Type B pancreatic cell (in vitro differentiated cells): ENCODE data around the gene SLC44A5. TPM values are rescaled to one million over a fixed set of nuclear protein-coding genes. Genes with fewer than 3 reads are reported as not detected.

Source experiments
- DNase-seq: peaks from one replicate; pipeline ENCODE4 v3.0.0; 2021; ENCODE audit warnings: mixed read lengths; ENCODE audit not compliant: unreplicated experiment; ENCODE audit errors: extremely low spot score
- H3K27ac Mint-ChIP-seq: 2 replicates; pipeline ENCODE4 v1.8.0; 2021; ENCODE audit warnings: mild to moderate bottlenecking, mixed read lengths
- H3K27me3 Mint-ChIP-seq: 2 replicates; pipeline ENCODE4 v1.8.0; 2021; ENCODE audit warnings: mixed read lengths
- H3K36me3 Mint-ChIP-seq: 2 replicates; pipeline ENCODE4 v1.8.0; 2021; ENCODE audit warnings: mixed read lengths
- H3K4me1 Mint-ChIP-seq: one replicate; pipeline ENCODE4 v1.8.0; 2021; ENCODE audit warnings: mixed read lengths; ENCODE audit not compliant: unreplicated experiment
- H3K4me3 Mint-ChIP-seq: 2 replicates; pipeline ENCODE4 v1.8.0; 2021; ENCODE audit warnings: mild to moderate bottlenecking, mixed read lengths
- H3K9me3 Mint-ChIP-seq: 2 replicates; pipeline ENCODE4 v1.8.0; 2021; ENCODE audit warnings: mixed read lengths
- total RNA-seq: library from RNA; stranded (reverse); gene quantifications from 2 replicates; pipeline ENCODE4 v1.2.1, GENCODE V29; 2021; ENCODE audit warnings: low replicate concordance
- TF ChIP-seq, protein P1 (sequence below): fragments of 200-600 bp; sonication (generic); conservative IDR thresholded peaks from 2 replicates; pipeline ENCODE4 v1.5.0; 2021; ENCODE audit warnings: antibody characterized with exemption, mild to moderate bottlenecking

Gene SLC44A5
- total RNA-seq, 1 donor from 2014 or later, result 2.4 TPM

DNA sequence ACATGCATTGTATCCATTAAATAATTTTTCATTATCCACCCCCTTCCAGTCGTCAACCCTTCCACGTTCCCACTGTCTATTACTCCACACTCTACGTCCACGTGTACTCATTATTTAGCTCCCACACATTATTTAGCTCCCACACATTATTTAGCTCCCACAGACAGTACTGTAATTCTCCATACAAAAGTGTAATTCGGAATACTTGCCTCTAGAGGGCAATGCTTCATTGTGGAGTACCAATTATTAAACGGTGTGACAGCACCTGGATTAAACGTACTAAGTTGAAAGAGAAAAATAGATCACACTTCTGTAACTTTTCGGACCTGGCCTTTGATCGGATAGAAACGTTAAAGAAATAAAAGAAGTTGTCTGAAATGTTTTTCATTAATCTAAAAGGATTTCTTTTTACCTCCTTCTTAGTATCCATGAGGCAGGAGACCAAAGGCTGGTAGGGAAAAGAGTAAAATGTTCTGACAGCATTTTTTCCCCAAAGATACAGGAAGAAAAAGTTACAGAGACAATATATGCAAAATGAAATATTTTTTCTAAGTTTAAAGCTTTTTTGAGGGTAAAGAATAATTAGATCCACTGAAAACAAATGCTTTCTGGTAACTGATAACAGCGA lies 377.5 kb downstream of the SLC44A5 start:
- H3K27me3 Mint-ChIP-seq, result no peaks in the 10 kb centered on the region
- TF ChIP-seq, protein P1, sequence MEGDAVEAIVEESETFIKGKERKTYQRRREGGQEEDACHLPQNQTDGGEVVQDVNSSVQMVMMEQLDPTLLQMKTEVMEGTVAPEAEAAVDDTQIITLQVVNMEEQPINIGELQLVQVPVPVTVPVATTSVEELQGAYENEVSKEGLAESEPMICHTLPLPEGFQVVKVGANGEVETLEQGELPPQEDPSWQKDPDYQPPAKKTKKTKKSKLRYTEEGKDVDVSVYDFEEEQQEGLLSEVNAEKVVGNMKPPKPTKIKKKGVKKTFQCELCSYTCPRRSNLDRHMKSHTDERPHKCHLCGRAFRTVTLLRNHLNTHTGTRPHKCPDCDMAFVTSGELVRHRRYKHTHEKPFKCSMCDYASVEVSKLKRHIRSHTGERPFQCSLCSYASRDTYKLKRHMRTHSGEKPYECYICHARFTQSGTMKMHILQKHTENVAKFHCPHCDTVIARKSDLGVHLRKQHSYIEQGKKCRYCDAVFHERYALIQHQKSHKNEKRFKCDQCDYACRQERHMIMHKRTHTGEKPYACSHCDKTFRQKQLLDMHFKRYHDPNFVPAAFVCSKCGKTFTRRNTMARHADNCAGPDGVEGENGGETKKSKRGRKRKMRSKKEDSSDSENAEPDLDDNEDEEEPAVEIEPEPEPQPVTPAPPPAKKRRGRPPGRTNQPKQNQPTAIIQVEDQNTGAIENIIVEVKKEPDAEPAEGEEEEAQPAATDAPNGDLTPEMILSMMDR, result peak; percentile 79
- no peak overlapping the region for H3K4me3 Mint-ChIP-seq
- H3K27ac Mint-ChIP-seq, result no peak overlapping the region
- H3K9me3 Mint-ChIP-seq, result no peaks in the 10 kb centered on the region
- no peaks in the 10 kb centered on the region for H3K4me1 Mint-ChIP-seq
- no peaks in the 10 kb centered on the region for H3K36me3 Mint-ChIP-seq
- DNase-seq, result no peak

DNA sequence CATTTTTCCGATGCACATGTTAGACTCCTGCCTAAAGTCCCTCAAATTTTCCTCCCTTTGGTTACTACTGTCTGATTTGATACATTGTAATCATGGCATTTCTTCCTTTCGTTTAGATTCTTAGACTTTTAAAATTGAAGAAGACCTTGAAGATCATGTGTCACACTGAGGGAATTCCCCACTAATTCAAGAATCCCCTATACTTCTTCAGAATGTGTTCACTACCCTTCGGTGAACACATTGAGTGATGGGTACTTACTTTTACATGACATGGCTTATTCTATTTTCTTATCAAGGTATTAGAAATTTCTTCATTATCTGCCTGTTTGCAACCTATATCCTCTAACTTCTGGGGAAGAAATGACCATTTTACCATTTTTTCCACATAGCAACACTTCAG lies 390.8 kb downstream of the SLC44A5 start:
- no peaks in the 10 kb centered on the region for H3K36me3 Mint-ChIP-seq
- no peaks in the 10 kb centered on the region for H3K4me1 Mint-ChIP-seq

DNA sequence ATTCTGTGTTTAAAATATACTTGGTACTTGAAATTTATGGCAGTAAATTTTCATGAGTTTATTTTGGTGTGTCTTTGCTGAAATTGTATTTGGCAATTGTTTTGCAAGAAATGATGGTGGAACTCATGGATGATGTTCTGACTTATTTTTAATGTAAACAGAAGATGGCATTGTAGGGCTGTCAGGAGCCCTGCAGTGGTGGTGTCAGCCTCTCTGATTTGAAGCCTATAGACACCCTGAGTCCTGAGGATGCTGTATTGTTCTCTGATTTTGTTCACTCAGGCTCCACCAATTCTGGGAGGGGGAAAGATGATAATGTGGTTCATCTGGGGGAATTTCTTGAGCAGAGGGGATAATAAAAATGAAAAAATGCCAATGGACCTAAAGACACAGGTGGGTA lies 396.9 kb downstream of the SLC44A5 start:
- TF ChIP-seq, protein P1, result no peak

More for the DNA sequence above, 390.8 kb downstream of the SLC44A5 start:
- TF ChIP-seq, protein P1, result no peak
- Mint-ChIP-seq H3K27ac (no peak overlapping the region), H3K9me3 (no peaks in the 10 kb centered on the region), H3K4me3 (no peak overlapping the region), H3K27me3 (no peaks in the 10 kb centered on the region)
- no peak for DNase-seq

DNA sequence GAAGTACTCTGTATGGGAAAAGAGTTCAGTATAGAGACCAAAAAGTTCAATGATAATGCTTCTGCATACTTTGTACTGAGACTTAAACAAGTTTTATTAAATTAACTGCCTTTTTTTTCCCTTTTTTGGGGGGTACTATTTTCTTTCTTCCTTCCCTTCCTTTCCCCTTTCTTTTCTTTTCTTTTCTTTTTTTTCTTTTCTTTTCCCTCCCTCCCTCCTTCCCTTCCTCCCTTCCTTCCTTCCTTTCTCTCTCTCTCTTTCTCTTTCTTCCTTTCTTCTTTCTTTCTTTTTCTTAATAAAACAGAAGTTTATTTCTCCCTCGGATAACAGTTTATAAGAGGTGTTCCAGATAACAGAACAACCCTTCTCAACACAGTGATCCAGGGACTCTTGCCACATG lies 399.3 kb downstream of the SLC44A5 start:
- TF ChIP-seq, protein P1, result no peak
- no peaks in the 10 kb centered on the region for H3K9me3 Mint-ChIP-seq
- no peak for DNase-seq

More for the DNA sequence above, 396.9 kb downstream of the SLC44A5 start:
- Mint-ChIP-seq H3K27ac (no peak overlapping the region), H3K27me3 (no peaks in the 10 kb centered on the region), H3K36me3 (no peaks in the 10 kb centered on the region), H3K9me3 (no peaks in the 10 kb centered on the region), H3K4me3 (no peak overlapping the region), H3K4me1 (no peaks in the 10 kb centered on the region)
- no peak for DNase-seq

DNA sequence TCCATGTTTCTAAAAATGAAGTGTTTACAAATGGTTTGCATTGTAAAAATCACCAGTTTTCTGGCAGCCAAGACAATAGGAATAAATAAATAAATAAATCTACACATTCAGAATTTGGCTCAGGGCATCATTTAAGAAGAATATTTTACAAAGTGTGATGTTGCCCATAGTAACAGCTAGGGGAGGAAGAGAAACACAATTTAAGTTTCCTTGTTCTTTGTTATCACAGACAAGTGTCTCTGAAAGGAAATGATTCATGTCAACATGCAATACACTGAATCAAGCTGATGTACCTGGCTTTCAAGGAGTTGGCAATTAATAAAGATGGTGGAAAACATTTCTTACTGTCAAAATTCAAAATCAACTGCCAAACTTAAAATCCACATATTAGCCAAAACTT lies 402.1 kb downstream of the SLC44A5 start:
- H3K4me1 Mint-ChIP-seq, result no peaks in the 10 kb centered on the region
- DNase-seq, result no peak
- H3K27ac Mint-ChIP-seq, result no peak overlapping the region
- H3K27me3 Mint-ChIP-seq, result peaks cover under 1% of the 10 kb centered on the region
- H3K9me3 Mint-ChIP-seq, result no peaks in the 10 kb centered on the region
- H3K4me3 Mint-ChIP-seq, result no peak overlapping the region
- TF ChIP-seq, protein P1, result no peak
- no peaks in the 10 kb centered on the region for H3K36me3 Mint-ChIP-seq

More for the DNA sequence above, 399.3 kb downstream of the SLC44A5 start:
- no peaks in the 10 kb centered on the region for H3K36me3 Mint-ChIP-seq
- no peak overlapping the region for H3K4me3 Mint-ChIP-seq
- no peaks in the 10 kb centered on the region for H3K4me1 Mint-ChIP-seq
- H3K27me3 Mint-ChIP-seq, result no peaks in the 10 kb centered on the region
- H3K27ac Mint-ChIP-seq, result no peak overlapping the region
